Stimulated activated CD4-positive, alpha-beta T cell treated with anti-CD3 and anti-CD28 coated beads, Interleukin-1b, Interleukin-23, amount 100 ng/mL, for 1 hour (primary cell): ENCODE data around the gene ODF2.
"Not testable (repeated sequence)": the region's sequence is repeated elsewhere in the genome, so short reads cannot be mapped to it uniquely, and the experiment has no call there.

Experiments
- DNase-seq, 2 donors: peaks; one replicate each; pipeline ENCODE4 v3.0.0-alpha.2; 2020; ENCODE audit warnings: low read depth in 2 of 2

The ODF2 gene

DNA sequence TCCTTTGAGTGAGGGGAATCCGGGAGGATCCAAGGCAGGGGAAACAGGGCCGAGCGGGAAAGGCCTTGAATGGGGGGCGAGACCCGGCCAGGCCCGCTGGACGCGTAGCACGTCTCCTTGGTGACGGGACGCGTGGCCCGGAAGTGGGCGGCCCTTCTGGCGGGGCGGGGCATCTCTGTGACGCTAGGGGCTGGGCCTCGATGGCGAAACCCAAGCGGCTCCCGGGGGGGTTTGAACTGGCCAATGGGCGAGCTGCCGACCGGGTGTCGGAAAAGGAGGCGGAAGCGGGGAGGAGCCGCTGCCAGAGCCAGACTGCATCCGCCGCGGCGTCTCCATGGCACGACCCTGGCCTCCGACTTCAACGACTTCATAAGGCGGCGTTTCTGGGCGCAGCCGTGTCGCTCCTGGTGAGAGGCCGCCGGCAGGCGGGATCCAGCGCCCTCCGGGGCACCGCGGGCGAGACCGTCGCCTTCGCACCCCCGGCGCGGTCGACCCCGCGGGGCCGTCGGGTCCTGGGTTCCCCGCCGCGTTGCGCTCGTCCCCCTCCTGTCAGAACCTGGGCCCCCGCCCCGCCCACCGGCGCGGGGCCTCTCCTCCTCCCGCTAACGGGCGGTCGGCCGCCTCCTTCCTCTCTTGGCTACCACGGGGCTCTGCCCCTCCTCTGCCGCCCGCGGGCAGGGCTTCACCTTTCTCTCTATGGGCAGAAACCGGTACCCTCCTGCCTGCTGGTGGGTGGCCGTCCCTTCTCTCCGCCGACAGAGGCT lies at the start of gene ODF2:
ODF2 (plus strand) TSS at position 158 of the 764 bp plus-strand sequence; CDS start at position 244, 86 bp downstream.
- peak; percentile 92 to 97 for DNase-seq

DNA sequence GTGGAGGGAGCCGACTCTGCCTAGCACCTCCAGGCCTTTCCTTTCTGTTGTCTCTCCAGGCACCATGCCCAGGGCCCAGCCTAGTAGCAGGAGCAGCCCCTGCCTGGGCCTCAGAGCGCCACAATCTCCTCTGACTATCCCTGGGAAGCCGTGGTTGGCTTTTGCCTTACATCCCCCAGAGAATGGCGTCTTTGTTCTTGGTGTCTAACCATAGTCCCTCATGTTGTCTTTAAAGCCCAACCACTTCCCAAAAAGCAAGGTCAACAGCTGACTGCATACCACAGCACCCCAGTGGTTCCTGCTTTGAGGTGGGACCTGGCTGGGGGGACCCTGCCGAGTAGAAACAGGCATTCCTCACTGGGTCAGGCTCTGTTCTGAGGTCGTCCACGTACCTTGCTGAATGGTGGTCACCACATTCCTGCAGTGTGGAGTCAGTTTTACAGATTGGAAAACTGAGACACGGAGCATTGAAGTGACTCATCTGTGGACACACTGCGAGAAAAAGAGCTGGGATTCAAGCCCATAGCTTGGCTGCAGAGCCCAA lies 48.9 kb upstream of the ODF2 start:
- DNase-seq: no peak

DNA sequence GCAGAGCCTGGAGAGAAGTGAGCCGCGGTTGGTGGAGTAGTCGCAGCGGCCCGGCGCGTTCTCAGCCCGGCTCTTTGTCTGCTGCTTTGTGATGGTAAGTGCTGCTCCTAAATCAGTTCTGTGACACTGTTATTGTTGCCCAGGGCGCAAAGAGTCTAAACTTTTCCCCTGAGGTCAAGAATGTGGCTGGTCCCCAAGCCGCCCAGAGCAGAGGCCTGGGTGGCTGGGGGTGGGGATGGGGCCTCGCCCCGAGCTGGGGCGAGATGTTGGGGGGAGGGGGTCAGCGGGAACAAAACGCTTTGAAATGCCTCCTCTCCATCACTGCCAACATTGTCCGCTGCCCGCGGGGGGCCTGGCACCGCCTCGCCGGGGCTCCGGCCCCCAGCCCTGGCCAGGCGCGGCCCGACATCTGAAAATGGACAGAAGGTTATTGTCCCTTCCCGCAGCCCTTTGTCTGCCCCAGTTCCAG lies 46.8 kb upstream of the ODF2 start:
- no peak for DNase-seq

DNA sequence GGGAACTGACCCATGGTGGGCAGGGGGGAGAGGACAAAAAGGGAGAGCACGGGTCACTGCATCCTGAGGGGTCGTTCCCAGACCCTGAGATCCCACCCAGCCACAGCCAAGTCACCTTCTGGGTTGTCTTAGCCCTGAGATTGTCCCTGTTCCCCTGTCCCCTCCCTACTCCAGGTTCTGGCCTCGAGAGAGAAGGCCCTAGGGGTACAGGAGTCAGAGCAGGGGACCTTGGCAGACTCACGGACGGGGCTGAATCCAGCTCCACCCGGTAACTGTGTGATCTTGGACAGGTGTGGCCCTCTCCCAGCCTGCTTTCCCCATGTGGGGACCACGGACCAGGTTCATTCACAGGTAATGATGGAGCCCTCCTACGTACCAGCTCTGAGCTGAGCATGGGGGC lies 46.4 kb upstream of the ODF2 start:
- DNase-seq: no peak

DNA sequence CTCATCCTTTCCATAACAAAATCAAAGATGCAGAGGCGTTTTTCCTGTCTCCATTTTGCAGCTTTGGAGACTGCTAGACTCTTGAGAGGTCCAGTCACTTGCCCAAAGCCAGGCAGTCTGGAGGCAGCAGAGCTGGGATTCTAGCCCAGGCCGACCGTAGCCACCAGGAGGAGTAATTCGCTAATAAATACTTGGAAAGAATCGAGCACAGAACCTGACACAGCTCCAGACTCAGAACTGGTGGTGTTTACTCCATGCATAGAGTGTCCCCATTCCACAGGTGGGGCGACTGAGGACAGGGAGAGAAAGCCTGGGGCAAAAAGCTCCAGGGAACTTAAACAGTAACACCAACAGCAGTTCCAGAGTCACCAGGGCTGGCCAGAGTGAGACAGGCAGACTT lies 45.8 kb upstream of the ODF2 start:
- no peak for DNase-seq

DNA sequence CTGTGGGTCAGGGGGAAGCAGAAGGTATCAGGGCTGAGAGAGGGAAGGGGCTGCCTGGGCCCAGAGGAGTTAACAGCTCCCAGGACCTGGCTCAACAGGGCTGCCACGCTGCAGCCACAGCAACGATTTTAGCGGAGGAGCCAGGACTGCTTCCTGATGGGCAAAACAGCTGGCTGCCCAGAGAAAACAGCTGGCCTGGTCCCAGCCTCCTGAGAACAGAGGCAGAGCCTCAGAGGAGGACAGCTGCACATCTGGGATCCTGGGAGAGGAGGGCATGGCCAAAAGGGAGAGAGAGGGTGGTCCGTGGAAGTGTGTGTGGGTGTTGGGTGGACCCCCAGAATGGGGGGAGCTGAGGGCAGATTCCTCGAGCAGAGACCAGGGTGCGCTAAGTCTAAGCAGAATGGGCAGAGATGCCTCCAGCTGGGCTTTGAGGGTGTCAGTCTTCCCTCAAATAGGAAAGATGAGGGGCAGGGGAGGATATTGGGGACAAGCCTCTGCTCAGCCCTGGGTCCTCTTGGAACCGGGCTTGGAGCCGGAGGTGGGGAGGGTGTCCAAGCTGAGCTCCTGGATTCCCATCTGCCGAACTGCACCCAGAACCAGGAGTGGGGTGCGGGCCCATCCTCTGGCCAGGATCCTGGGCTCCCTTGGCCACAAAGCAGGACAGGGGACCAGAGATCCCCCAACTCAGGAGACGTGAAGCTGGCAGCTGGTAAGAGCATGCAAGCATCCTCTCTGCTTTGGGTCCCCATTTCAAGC lies 44.3 kb upstream of the ODF2 start:
- DNase-seq: no peak

DNA sequence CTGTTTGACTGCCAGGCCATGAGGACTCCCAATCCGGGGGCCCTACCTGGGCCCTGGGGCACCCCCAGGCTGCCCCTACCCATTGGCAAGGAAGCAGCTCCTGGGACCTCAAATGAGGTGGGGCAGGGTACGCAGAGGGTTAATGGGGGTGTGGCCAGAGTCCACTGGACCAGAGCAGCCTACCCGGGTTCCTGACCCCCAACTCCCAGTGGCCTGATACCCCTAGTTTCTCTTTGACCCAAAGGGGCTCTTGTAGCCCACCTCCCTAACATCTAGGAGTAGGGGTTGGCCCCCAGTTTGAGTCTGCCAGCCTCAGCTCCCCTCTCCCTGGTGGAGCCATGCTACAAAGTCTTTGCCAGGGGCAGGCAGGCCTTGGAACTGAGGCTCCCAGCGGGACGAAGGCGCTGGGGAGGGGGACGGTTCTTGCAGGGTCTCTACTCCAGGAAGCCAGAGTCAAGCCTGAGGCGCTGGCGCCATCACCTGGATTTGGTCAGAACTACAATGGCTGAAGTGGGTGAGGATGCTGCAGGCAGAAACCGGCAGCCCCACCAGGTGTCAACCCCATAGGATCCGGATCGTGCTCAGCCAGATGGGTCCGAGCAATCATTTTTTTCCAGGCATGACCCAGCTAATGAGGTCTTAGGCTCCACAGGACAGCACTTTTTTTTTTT lies 43.6 kb upstream of the ODF2 start:
- DNase-seq: no peak

DNA sequence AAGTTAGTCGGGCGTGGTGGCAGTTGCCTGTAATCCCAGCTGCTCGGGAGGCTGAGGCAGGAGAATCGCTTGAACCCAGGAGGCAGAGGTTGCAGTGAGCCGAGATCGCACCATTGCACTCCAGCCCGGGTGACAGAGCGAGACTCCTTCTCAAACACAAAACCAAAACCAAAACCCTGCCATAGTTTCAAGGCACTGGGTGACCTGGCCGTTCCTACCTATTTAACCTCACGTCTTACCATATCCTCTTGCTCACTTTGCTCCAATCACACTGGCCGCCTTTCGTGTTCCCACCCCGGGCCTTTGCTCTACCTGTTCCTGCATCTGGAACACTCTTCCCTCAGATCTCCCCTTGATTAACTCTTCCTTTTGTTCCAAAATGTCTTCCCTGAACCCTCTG lies 42.1 kb upstream of the ODF2 start:
- not testable (repeated sequence) for DNase-seq

DNA sequence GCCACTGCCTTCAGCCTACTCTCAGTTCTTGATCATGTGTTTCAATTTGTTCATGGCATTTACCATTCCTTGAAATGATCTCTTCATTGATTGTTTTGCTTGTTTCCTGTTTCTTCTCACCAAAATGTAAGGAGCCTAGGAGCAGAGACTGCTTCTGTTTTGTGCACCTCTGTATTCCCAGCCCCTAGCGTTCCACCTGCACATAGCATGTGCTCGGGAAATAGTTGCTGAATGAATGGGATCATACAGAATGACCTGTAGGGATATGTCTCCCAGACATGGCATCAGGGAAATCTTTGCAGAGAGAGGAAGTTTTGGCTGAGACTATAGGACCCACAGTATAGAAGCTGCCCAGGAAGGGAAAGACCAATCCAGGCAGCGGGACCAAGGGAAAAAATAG lies 41.3 kb upstream of the ODF2 start:
- DNase-seq: no peak

DNA sequence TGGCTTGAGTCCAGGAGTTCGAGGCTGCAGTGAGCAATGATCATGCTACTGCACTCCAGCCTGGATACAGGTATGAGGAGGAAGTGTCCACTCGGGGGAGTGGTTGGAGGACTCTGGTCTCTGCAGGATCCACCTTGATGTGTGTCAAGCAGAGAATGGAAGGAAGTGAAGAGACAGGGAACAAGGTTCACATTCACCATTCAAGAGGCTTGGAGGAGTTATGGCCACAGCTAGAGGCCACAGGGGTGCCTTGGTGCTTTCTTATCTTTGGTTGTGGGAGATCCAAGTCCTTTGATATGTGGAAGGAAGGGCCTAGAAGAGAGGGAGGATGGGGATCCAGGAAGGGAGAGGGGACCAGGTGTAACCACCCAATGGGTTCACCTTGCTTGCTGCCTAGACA lies 40.5 kb upstream of the ODF2 start:
- no peak for DNase-seq

DNA sequence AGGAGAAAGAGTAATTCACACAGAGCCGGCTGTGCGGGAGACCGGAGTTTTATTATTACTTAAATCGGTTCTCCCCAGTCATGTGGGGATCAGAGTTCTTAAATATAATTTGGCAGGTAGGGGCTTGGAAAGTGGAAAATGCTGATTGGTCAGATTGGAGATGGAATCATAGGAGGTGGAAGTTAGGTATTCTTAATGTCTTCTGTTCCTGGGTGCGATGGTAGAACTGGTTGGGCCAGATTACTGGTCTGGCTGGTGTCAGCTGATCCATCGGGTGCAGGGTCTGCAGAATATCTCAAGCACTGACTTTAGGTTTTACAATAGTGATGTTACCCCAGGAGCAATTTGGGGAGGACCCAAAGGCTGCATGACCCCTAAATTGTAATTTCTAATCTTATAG lies 39.8 kb upstream of the ODF2 start:
- DNase-seq: no peak

DNA sequence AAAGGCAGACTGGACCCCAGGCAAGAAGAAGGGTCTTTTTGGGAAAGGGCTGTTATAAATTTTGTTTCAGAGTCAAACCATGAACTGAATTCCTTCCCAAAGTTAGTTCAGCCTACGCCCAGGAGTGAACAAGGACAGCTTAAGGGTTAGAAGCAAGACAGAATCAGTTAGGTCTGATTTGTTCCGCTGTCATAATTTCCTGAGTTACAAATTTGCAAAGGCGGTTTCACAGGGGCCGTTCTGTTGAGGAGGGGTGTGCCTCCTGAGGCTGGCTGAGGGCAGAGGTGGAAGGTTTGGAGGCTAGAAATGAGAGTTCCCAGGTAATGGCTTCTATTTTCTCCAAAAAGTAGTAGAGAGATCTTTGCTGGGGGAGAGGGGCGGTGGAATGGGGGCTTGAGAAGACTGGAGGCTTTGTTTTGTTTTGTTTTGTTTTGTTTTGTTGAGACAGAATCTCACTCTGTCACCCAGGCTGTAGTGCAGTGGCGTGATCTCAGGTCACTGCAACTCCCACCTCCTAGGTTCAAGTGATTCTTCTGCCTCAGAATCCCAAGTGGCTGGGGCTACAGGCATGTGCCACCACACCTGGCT lies 39.3 kb upstream of the ODF2 start:
- DNase-seq: no peak

DNA sequence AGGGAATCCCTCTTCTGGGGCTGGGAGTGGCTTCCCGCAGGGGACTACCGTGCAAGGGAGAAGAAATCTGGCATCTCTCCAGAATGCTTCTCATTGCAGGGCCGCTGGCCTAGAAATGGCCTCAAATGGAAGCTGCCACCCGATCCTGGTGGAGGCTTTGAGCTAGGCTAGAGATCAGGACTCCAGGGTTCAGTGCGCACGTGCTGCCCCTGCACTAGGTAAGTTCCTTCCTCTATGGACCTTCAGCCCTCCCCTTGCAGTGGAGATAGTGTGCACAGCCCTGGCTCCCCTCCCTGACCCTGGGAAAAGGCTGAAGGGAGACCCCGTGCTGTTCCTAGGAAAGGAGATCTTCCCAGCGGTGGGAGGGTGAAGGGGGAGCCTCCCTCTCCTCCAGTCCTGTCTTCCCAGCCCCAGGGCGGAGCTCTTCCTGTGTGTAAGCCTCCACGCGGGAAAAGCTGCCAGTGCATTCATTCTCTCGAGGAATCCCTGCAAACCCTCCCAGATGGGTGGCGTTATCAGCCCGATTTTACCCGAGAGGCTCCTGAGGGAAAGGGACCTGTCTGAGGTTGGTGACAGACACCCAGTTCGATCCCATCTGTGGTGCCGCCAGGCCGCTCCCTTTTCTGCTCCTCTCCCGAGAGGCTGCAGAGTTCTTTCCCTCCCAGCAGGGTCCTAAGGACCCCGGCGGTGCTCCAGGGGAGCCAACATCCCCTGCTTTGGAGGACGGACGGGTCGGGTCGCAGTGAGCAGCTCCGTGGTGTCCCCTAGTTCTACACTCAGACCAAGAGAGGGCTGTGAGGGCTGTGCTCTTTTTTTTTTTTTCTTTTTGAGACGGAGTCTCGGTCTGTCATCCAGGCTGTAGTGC lies 36.5 kb upstream of the ODF2 start:
- no peak for DNase-seq

DNA sequence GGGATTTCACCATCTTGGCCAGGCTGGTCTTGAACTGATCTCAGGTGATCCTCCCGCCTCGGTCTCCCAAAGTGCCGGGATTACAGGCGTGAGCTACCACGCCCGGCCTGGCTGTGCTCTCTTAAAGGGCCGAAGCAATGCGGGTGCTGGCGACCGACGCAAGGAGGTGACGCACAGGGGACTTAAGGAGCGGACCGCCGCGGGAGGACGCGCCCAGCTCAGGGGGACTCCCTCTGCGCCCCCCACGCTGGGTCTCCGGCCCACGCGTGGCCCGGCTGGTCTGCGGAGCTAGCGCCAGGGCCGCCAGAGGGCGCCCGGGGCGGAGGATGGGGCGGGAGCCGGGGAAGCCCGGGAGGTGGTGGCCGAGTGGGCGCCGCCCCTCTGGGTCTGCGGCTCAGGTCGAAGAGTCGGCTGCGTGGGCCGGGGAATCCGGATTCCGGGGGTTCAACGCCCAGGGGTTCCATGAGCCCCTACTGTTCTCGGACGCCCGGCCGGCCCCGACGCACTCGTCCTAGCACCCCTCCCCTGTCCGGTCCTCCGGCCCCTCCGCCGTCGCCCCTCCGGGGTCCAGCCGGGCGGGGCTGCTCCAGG lies 35.7 kb upstream of the ODF2 start:
- peak in 1 of 2 donors; percentile 47 for DNase-seq

DNA sequence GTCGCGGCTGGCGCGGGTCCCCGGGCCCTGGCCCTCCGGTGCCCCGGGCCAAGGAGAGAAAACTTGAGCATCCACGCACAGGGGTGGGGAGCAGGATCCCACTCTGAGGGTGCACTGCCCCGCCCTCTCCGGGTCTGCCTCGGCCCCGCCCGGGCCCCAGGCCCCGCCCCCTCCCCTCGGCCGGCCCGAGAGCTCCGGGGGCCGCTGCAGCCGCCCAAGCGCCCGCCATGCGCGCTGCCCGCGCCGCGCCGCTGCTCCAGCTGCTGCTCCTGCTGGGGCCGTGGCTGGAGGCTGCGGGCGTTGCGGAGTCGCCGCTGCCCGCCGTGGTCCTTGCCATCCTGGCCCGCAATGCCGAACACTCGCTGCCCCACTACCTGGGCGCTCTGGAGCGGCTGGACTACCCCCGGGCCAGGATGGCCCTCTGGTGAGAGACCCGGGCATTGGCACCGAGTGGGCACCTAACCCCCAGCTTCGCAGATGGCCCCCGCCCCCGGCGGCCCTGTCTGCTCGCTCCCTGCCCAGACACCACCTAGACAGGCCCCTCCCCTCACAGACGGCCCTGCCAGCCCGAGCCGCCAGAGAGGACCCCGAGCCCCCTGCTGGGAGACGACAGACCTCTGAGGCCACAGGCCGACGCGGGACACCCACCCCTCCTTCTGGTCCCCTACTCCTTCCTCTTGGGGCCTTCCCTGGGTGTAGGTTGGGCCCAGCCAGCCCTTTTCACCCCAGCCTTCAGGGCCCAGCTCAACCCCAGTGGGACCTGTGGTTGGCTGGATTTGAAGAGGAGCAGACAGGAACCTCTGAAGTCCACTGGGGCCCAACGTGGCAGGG lies 34.9 kb upstream of the ODF2 start, which contains the start of gene CERCAM:
CERCAM (plus strand) TSS at position 207 of the 831 bp plus-strand sequence; CDS start at position 228, 21 bp downstream.
- DNase-seq: no peak

DNA sequence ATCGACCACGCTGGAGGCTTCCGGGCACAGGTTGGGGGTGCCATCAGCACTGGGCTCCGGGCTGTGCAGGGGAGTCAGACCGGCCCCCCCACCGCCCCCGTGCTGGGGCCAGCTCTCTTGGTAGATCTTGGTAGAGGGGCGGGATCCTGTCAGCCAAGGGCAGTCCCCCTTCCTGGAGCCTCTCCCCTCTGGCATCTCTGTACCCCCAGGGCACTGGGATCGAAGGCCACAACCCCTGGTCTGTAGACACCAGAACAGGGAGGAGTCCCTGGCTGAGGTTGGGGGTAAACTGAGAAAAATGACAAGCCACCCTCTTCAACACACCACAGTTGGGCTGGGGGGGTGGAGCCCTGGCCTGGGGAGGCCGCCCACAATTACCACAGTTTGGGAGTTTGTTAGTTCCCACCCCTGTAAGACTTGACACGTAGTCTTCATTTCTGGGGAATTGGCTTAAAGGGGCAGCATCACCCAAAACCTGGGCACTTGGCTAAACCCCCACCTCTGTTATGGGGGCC lies 34.3 kb upstream of the ODF2 start:
- no peak for DNase-seq

DNA sequence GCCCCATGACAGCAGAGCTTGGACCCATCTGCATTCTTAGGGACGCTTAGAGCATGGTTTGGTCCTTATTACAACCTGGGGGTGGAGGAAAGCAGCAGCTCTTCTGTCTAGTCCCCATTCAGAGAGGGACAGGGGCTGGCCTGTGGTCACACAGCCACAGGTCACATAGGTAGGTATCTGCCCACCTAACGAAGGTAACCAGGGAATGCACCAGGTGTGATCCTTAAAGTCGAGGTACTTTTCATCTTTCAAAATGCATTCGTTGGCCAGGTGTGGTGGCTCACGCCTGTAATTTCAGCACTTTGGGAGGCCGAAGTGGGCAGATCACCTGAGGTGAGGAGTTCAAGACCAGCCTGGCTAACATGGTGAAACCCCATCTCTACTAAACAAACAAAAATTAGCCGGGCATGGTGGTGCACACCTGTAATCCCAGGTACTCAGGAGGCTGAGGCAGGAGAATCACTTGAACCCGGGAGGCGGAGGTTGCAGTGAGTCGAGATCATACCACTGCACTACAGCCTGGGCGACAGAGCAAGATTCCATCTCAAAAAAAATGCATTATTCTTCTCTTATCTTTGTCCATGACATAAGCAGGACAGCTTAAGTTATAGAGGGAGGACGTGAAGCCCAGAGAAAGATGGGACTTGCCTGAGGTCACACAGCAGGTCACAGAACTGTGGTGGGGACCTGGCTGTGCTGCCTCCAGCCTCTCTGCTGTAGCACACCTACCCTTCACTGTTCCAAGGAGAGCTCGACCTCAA lies 33.6 kb upstream of the ODF2 start:
- not testable (repeated sequence) for DNase-seq

DNA sequence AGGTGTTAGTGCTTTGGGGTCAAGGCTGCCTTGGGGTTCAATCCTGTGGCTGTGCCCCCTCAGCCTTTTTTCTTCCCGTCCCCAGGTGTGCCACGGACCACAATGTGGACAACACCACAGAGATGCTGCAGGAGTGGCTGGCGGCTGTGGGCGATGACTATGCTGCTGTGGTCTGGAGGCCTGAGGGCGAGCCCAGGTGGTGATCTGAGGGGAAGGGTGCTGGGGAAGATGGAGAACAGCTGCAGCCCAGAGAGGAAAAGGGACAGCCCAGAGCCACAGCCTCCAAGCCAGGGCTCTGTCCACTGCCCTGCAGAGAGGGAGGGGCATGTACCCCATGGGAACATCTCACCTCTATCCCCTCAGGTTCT lies 33.0 kb upstream of the ODF2 start:
- DNase-seq: no peak

DNA sequence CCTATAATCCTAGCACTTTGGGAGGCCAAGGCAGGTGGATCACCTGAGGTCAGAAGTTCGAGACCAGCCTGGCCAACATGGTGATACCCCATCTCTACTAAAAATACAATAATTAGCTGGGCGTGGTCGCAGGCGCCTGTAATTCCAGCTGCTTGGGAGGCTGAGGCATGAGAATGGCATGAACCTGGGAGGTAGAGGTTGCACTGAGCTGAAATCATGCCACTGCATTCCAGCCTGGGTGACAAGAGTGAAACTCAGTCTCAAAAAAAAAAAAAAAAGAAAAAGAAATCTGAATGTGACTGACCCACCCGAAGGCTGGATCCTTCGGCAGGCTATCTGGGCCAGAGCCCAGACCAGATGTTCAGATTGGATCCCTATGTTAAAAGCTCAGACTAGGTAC lies 32.5 kb upstream of the ODF2 start:
- DNase-seq: not testable (repeated sequence)
